Activated CD4-positive, alpha-beta T cell treated with anti-CD3 and anti-CD28 coated beads for 1 hour (primary cell): ENCODE data around the gene P2RY14.
"Not testable (repeated sequence)": the region's sequence is repeated elsewhere in the genome, so short reads cannot be mapped to it uniquely, and the experiment has no call there.

Source experiments
- DNase-seq: peaks from one replicate; pipeline ENCODE4 v3.0.0-alpha.2; 2020

Gene P2RY14

GRCh38 chr3:151256749-151257148, 21.6 kb downstream of the P2RY14 start:
- no peak for DNase-seq

GRCh38 chr3:151248772-151249337, 29.5 kb downstream of the P2RY14 start:
- no peak for DNase-seq

- DNase-seq, result not testable (repeated sequence)
These were observed 36.3 kb downstream of the P2RY14 start for GRCh38 chr3:151242006-151242405.

- no peak for DNase-seq
These were observed 41.6 kb downstream of the P2RY14 start for GRCh38 chr3:151236736-151237135.

GRCh38 chr3:151236316-151236715, 42.0 kb downstream of the P2RY14 start:
- DNase-seq, result no peak

GRCh38 chr3:151234825-151235224, 43.5 kb downstream of the P2RY14 start:
- DNase-seq, result no peak

- DNase-seq, result no peak
These were observed 45.4 kb downstream of the P2RY14 start for GRCh38 chr3:151232991-151233390.

- DNase-seq, result not testable (repeated sequence)
These were observed 45.9 kb downstream of the P2RY14 start for GRCh38 chr3:151232403-151232802.

- DNase-seq, result no peak
These were observed 47.7 kb downstream of the P2RY14 start for GRCh38 chr3:151230646-151231045.

GRCh38 chr3:151228666-151229040, 49.7 kb downstream of the P2RY14 start:
- DNase-seq, result no peak

- peak; percentile 63 for DNase-seq
These were observed 50.3 kb downstream of the P2RY14 start for GRCh38 chr3:151227807-151228665.

- no peak for DNase-seq
These were observed 51.0 kb downstream of the P2RY14 start for GRCh38 chr3:151227266-151227806.

GRCh38 chr3:151226825-151227224, 51.5 kb downstream of the P2RY14 start:
- DNase-seq, result no peak

GRCh38 chr3:151226088-151226563, 52.2 kb downstream of the P2RY14 start:
- DNase-seq, result no peak

- DNase-seq, result no peak
These were observed 53.0 kb downstream of the P2RY14 start for GRCh38 chr3:151225040-151225975.

GRCh38 chr3:151224268-151224866, 54.0 kb downstream of the P2RY14 start:
- DNase-seq, result no peak

- no peak for DNase-seq
These were observed 59.3 kb downstream of the P2RY14 start for GRCh38 chr3:151219056-151219455.

- no peak for DNase-seq
These were observed 60.2 kb downstream of the P2RY14 start for GRCh38 chr3:151218136-151218535.

GRCh38 chr3:151216641-151217607, 61.4 kb downstream of the P2RY14 start:
- no peak for DNase-seq

- no peak for DNase-seq
These were observed 63.9 kb downstream of the P2RY14 start for GRCh38 chr3:151214459-151214858.

GRCh38 chr3:151213881-151214280, 64.5 kb downstream of the P2RY14 start:
- no peak for DNase-seq
